HepG2 (cell line): ENCODE results near the gene TMEM61. TPM values are rescaled to one million over a fixed set of nuclear protein-coding genes. Genes with fewer than 3 reads are reported as not detected.

ENCODE experiments used
- ATAC-seq: fragments of 200-7000 bp; cut with Tn5 transposase; 3 replicates; pipeline ENCODE4 v1.9.1; 2020; ENCODE audit warnings: mild to moderate bottlenecking, moderate library complexity
- BruUV-seq: library from RNA; stranded (reverse); fragments of 400-500 nt; replicated peaks from 2 replicates; lab custom pipeline; 2021; lab: Mats Ljungman, UMichigan
- CTCF ChIA-PET: fragments of 300-600 bp; formaldehyde crosslinking; extraction: SDS; loops from one replicate; lab custom pipeline; 2021; ENCODE audit warnings: low total read pairs, inconsistent platforms, low intra/inter-chr PET ratio; lab: Yijun Ruan, JAX
- POLR2A ChIA-PET: fragments of 350-600 bp; sonication (Branson Sonifier 250); formaldehyde crosslinking; loops from one replicate; lab custom pipeline; 2020; ENCODE audit warnings: antibody characterized with exemption, inconsistent platforms; lab: Yijun Ruan, JAX
- DNase-seq: peaks from one replicate; pipeline ENCODE4 v3.0.0-alpha.2; 2015; ENCODE audit warnings: low spot score
- FAIRE-seq: peaks from 3 replicates; lab custom pipeline; 2011; peaks lifted over from hg19 to GRCh38; lab: Jason Lieb, UNC
- H2AFZ ChIP-seq: one replicate; pipeline ENCODE4 v1.6.1; 2011; ENCODE audit warnings: low read length, inconsistent platforms
- H3K27ac ChIP-seq: fragments of 300-600 bp; 3 replicates; pipeline ENCODE4 v1.8.0; 2011; ENCODE audit warnings: mixed run types, mild to moderate bottlenecking, mixed read lengths, low read length, inconsistent platforms; ENCODE audit not compliant: insufficient read depth; ENCODE audit errors: extremely low read length
- H3K27me3 ChIP-seq, 2 experiments: fragments of 200-600 bp in 1 of 2; 2 replicates in 1 of 2; 3 replicates in 1 of 2; pipeline versions ENCODE4 v1.6.0 to v1.8.0; 2011; ENCODE audit warnings: low read length in 2 of 2, mild to moderate bottlenecking in 2 of 2, moderate library complexity in 2 of 2, inconsistent platforms in 1 of 2; ENCODE audit not compliant: insufficient read depth in 2 of 2, control insufficient read depth in 1 of 2
- H3K36me3 ChIP-seq, 2 experiments: fragments of 200-600 bp in 1 of 2; replicated peaks in 1 of 2; 2 replicates in 1 of 2; 3 replicates in 1 of 2; pipeline versions ENCODE4 v1.5.1 to v1.8.0; 2011; ENCODE audit warnings: low read length in 2 of 2, inconsistent platforms in 1 of 2; ENCODE audit not compliant: insufficient read depth in 2 of 2, control insufficient read depth in 1 of 2
- H3K4me1 ChIP-seq: 2 replicates; pipeline ENCODE4 v1.5.1; 2012; ENCODE audit warnings: low read length, inconsistent platforms; ENCODE audit not compliant: insufficient read depth
- H3K4me2 ChIP-seq: 2 replicates; pipeline ENCODE4 v1.6.0; 2011; ENCODE audit warnings: low read depth, low read length, inconsistent platforms
- H3K4me3 ChIP-seq, 3 experiments: fragments of 200-600 bp in 1 of 3; sonication (generic), shearing (Covaris generic) in 1 of 3; replicated peaks in 1 of 3; 2 replicates each; pipeline ENCODE4 v1.5.1; 2011 to 2016; ENCODE audit warnings: low read length in 3 of 3, inconsistent platforms in 2 of 3, low read depth in 2 of 3, mild to moderate bottlenecking in 2 of 3, control low read depth in 1 of 3, mixed read lengths in 1 of 3; ENCODE audit not compliant: insufficient read depth in 1 of 3
- H3K79me2 ChIP-seq: one replicate; pipeline ENCODE4 v1.6.1; 2011; ENCODE audit warnings: low read length, inconsistent platforms; ENCODE audit not compliant: insufficient read depth
- H3K9ac ChIP-seq: 2 replicates; pipeline ENCODE4 v1.6.0; 2011; ENCODE audit warnings: mild to moderate bottlenecking, low read depth, low read length, inconsistent platforms; ENCODE audit not compliant: insufficient read depth
- H3K9me3 ChIP-seq: 2 replicates; pipeline ENCODE4 v1.5.1; 2012; ENCODE audit warnings: mild to moderate bottlenecking, low read length
- H4K20me1 ChIP-seq: 2 replicates; pipeline ENCODE4 v1.6.0; 2011; ENCODE audit warnings: inconsistent platforms, mild to moderate bottlenecking, low read length, moderate library complexity; ENCODE audit not compliant: insufficient read depth
- GABPB1 ChIP-seq: IDR thresholded peaks from 2 replicates; pipeline ENCODE4 v1.6.1; 2016; ENCODE audit warnings: mild to moderate bottlenecking, missing genetic modification reagents, moderate library complexity, missing compliant biosample characterization
- HDAC2 ChIP-seq: sonication (generic); formaldehyde crosslinking; IDR thresholded peaks from 2 replicates; pipeline ENCODE4 v1.4.0; 2020; ENCODE audit warnings: missing genetic modification reagents
- HNF4A ChIP-seq: sonication (generic); formaldehyde crosslinking; IDR thresholded peaks from 2 replicates; pipeline ENCODE4 v1.4.0; 2020; ENCODE audit warnings: missing genetic modification reagents
- IKZF4 ChIP-seq: sonication (generic); formaldehyde crosslinking; IDR thresholded peaks from 2 replicates; pipeline ENCODE4 v1.5.1; 2020; ENCODE audit warnings: borderline replicate concordance, mild to moderate bottlenecking, low read depth, missing genetic modification reagents; ENCODE audit errors: not compliant biosample characterization
- NRL ChIP-seq: sonication (generic); formaldehyde crosslinking; IDR thresholded peaks from 2 replicates; pipeline ENCODE4 v1.5.0; 2020; ENCODE audit warnings: missing genetic modification reagents, mild to moderate bottlenecking, moderate library complexity, borderline replicate concordance
- RARG ChIP-seq: sonication (generic); formaldehyde crosslinking; IDR thresholded peaks from 2 replicates; pipeline ENCODE4 v1.4.0; 2020; ENCODE audit warnings: low read depth, mild to moderate bottlenecking, missing genetic modification reagents
- SMC3 ChIP-seq: IDR thresholded peaks from 2 replicates; pipeline ENCODE4 v1.6.1; 2011; ENCODE audit warnings: low read length, improper control_type of control experiment
- TBX2 ChIP-seq: sonication (generic); formaldehyde crosslinking; IDR thresholded peaks from 2 replicates; pipeline ENCODE4 v1.5.0; 2020; ENCODE audit warnings: missing genetic modification reagents, mild to moderate bottlenecking, borderline replicate concordance
- ZNF253 ChIP-seq: sonication (generic); formaldehyde crosslinking; IDR thresholded peaks from 2 replicates; pipeline ENCODE4 v1.8.0; 2022; ENCODE audit warnings: mild to moderate bottlenecking, missing genetic modification reagents, borderline replicate concordance
- ZNF530 ChIP-seq: sonication (generic); formaldehyde crosslinking; IDR thresholded peaks from 2 replicates; pipeline ENCODE4 v1.5.0; 2020; ENCODE audit warnings: low read depth, mild to moderate bottlenecking, missing genetic modification reagents
- WGBS: methylation state at CpG from one replicate; pipeline ENCODE4 v1.1.6; 2017; ENCODE audit warnings: low lambda C conversion rate; 5-methylcytosine and 5-hydroxymethylcytosine counted together
- in situ Hi-C: cut with HindIII; loops from 2 replicates; pipeline ENCODE4 v1.10.0; 2017; ENCODE audit warnings: low pct_unique_long_range_greater_than_20kb; ENCODE audit not compliant: extremely low pct_ligation_motif_present
- intact Hi-C: fragments of 100-400 bp; cut with micrococcal nuclease; formaldehyde crosslinking; loops from one replicate; pipeline ENCODE4 v1.10.0; 2022; ENCODE audit not compliant: unreplicated experiment
- polyA plus RNA-seq, 8 experiments: library from polyadenylated mRNA; depleted of rRNA in 3 of 8; stranded (reverse) in 7 of 8; unstranded in 1 of 8; fragments of >200 nt; fragmentation: Illumina TruSeq in 4 of 8; extraction: Trizol in 4 of 8; gene quantifications; 2 replicates each; pipeline versions ENCODE4 v1.2.1 to v1.2.3, GENCODE V29; 2011 to 2016; ENCODE audit warnings: low read depth in 4 of 8, missing spikeins in 1 of 8, mixed read lengths in 1 of 8; ENCODE audit not compliant: insufficient read depth in 1 of 8
- total RNA-seq, 5 experiments: library from RNA; depleted of rRNA; stranded (reverse); fragments of >200 nt; fragmentation: Illumina TruSeq; extraction: Trizol; gene quantifications; 2 replicates each; pipeline ENCODE4 v1.2.3, GENCODE V29; 2016; ENCODE audit warnings: low read depth in 1 of 5
- TF ChIP-seq, protein P1 (sequence below): sonication (generic); formaldehyde crosslinking; IDR thresholded peaks from 2 replicates; pipeline ENCODE4 v1.9.0; 2021; ENCODE audit warnings: missing genetic modification reagents, borderline replicate concordance
- TF ChIP-seq, protein P2 (sequence below): sonication (generic); formaldehyde crosslinking; IDR thresholded peaks from 2 replicates; pipeline ENCODE4 v1.5.0; 2020; ENCODE audit warnings: mild to moderate bottlenecking, missing genetic modification reagents

Gene TMEM61
- total and polyA plus RNA-seq, 2 of the 13 experiments (the other 11 are each of a cell fraction or from before 2014, with no cell fraction given): not detected

DNA sequence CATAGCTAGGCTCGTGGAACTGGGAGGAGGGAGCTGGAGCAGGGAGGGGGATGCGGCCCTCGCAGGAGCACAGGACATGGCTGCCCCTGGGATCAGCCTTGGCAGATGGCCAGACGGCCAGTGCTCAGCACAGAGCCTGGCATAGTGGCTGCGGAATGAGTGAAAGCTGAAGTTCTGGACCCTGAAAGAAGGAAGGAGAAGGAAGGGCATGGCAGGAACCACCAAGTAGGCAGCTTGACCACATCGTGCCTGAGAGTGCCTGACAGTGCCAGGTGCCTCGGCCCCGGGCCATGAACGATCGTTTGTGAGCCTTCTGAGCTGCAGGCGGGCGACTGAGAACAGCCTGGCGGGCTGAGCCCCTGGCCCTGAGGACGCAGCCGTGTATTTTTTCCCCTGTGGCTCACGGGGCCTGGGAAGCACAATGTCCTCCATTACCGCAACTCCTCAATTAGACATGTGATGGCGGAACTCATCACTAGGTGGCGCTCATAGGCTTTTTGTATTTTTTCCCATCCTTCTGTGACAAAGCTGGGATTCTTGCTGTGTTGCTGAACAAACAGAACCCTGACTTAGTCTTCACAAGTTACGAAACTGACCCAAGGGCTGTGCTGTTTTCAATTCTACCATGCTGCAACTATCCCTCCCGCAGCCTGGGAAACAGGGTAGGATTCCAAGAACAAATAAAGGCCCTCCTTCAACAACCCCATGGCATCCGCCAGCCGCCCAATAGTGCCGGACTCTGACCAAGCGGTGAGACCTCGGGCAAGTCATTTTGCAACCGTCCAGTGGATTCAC lies 29.9 kb upstream of the TMEM61 start:
- no TSS peak for BruUV-seq
- ChIA-PET POLR2A (interaction anchor here (0.6 to 3.0 kb wide), 6 partner anchors 63 to 92 kb away, joined by 3 to 16 read pairs (median 4); partner anchors contain the start of gene DHCR24), CTCF (interaction anchor here (0.8 to 3.0 kb wide), 4 partner anchors 45 to 279 kb away, joined by 3 to 22 read pairs (median 10); no protein-coding TSS in a partner anchor)
- Histone ChIP-seq H3K4me1 (peaks cover 43% of the 10 kb centered on the region), H3K9me3 (no peaks in the 10 kb centered on the region), H3K27ac (peak overlapping the region; percentile 13), H2AFZ (peak overlapping the region; percentile 93), H3K27me3 (no peaks in the 10 kb centered on the region; a peak in 1 of 5 replicates), H3K4me2 (peak overlapping the region; percentile 94), H3K9ac (peak overlapping the region; percentile 59), H3K4me3 (peak overlapping the region; percentile 33 to 70 (median 58); a peak in 5 of 6 replicates), H4K20me1 (no peaks in the 10 kb centered on the region), H3K79me2 (no peaks in the 10 kb centered on the region), H3K36me3 (no peaks in the 10 kb centered on the region)
- in situ Hi-C loops: loop anchor here (5.0 kb wide), 1 partner anchor 47 kb away; the partner anchor contains the start of gene BSND
- DNase-seq (peak; percentile 84), FAIRE-seq (peak; percentile 98), ATAC-seq (peak; percentile 83)
- intact Hi-C loops: loop anchor here (1.0 kb wide), 2 partner anchors 46 to 72 kb away; no protein-coding TSS in a partner anchor
- 17% methylated on average over 12 of the region's 27 CpGs for WGBS
- no peak for TF ChIP-seq RARG (CRISPR knock-in tag)
- TF ChIP-seq HDAC2 (CRISPR knock-in tag): peak; percentile 62
- no peak for TF ChIP-seq IKZF4
- TF ChIP-seq, protein P1, sequence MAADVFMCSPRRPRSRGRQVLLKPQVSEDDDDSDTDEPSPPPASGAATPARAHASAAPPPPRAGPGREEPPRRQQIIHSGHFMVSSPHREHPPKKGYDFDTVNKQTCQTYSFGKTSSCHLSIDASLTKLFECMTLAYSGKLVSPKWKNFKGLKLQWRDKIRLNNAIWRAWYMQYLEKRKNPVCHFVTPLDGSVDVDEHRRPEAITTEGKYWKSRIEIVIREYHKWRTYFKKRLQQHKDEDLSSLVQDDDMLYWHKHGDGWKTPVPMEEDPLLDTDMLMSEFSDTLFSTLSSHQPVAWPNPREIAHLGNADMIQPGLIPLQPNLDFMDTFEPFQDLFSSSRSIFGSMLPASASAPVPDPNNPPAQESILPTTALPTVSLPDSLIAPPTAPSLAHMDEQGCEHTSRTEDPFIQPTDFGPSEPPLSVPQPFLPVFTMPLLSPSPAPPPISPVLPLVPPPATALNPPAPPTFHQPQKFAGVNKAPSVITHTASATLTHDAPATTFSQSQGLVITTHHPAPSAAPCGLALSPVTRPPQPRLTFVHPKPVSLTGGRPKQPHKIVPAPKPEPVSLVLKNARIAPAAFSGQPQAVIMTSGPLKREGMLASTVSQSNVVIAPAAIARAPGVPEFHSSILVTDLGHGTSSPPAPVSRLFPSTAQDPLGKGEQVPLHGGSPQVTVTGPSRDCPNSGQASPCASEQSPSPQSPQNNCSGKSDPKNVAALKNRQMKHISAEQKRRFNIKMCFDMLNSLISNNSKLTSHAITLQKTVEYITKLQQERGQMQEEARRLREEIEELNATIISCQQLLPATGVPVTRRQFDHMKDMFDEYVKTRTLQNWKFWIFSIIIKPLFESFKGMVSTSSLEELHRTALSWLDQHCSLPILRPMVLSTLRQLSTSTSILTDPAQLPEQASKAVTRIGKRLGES: no peak
- TF ChIP-seq GABPB1: peak; percentile 25
- peak; percentile 83 for TF ChIP-seq SMC3
- 0 out of 2 replicates have a peak, but pooled peaks have one; percentile 37 for TF ChIP-seq ZNF253 (CRISPR knock-in tag)
- TF ChIP-seq, protein P2, sequence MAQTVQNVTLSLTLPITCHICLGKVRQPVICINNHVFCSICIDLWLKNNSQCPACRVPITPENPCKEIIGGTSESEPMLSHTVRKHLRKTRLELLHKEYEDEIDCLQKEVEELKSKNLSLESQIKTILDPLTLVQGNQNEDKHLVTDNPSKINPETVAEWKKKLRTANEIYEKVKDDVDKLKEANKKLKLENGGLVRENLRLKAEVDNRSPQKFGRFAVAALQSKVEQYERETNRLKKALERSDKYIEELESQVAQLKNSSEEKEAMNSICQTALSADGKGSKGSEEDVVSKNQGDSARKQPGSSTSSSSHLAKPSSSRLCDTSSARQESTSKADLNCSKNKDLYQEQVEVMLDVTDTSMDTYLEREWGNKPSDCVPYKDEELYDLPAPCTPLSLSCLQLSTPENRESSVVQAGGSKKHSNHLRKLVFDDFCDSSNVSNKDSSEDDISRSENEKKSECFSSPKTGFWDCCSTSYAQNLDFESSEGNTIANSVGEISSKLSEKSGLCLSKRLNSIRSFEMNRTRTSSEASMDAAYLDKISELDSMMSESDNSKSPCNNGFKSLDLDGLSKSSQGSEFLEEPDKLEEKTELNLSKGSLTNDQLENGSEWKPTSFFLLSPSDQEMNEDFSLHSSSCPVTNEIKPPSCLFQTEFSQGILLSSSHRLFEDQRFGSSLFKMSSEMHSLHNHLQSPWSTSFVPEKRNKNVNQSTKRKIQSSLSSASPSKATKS (CRISPR knock-in tag): no peak
- TF ChIP-seq NRL (CRISPR knock-in tag): 0 out of 2 replicates have a peak, but pooled peaks have one; percentile 12
- TF ChIP-seq TBX2 (CRISPR knock-in tag): peak; percentile 29; the same call in 1 of the 2 replicates
- TF ChIP-seq HNF4A (CRISPR knock-in tag): peak; percentile 16; the same call in 1 of the 2 replicates
- no peak for TF ChIP-seq ZNF530 (CRISPR knock-in tag)
